Muscle of back (tissue), 11 donors: ENCODE results near the gene MRPS7. TPM values are rescaled to one million over a fixed set of nuclear protein-coding genes. Genes with fewer than 3 reads are reported as not detected.
"Not testable (repeated sequence)": the region's sequence is repeated elsewhere in the genome, so short reads cannot be mapped to it uniquely, and the experiment has no call there.

Source experiments
- DNase-seq, 3 donors: peaks; one replicate each; pipeline versions ENCODE4 v3.0.0 to v3.0.0-alpha.2; 2013
- polyA plus RNA-seq, 10 donors: library from polyadenylated mRNA; unstranded; fragments of 120-200 nt; gene quantifications; one replicate each; pipeline ENCODE4 v1.2.1, GENCODE V29; 2013; ENCODE audit not compliant: insufficient read length in 10 of 10

Gene MRPS7
- polyA plus RNA-seq, 10 donors, result 54.4 to 65.8 (median 59.8) TPM

- no peak for DNase-seq
These were observed 19.7 kb upstream of the MRPS7 start for GRCh38 chr17:75241996-75242460.

GRCh38 chr17:75242461-75243042 lies 19.1 kb upstream of the MRPS7 start:
- DNase-seq, result no peak

DNA sequence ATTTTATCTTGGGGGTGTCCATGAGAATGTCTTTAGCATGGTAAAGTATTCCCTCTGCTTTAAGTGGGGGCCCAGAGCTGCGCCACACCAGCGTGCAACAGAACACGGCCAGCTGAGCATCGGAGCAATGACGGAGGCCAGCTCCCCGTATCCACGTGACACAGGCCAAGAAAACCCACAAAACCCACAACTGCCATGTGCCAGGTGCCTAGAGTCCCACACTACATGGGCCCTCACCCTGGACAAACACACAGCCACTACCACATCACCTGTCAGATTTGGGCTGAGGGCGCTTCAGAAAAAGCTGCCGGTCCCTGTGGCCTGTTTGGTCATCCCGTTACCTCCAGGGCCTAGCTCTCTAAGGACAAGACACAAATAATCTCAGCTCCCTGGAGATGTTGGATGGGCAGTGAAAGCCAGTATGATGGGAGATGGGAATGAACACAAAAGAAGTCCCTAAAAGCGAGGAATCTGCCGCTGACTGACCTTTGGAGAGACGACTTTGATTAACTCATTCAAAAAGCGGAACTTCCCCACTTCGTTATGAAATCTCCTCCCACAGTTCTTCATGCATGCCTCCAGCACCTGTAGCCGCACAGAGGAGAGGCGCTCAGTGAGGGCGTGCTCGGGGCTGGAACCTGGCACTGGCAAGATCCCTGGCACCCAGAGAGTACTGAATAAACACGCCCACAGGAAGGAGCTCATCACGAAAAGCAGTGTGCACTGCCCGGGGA lies 17.4 kb upstream of the MRPS7 start:
- no peak for DNase-seq

DNA sequence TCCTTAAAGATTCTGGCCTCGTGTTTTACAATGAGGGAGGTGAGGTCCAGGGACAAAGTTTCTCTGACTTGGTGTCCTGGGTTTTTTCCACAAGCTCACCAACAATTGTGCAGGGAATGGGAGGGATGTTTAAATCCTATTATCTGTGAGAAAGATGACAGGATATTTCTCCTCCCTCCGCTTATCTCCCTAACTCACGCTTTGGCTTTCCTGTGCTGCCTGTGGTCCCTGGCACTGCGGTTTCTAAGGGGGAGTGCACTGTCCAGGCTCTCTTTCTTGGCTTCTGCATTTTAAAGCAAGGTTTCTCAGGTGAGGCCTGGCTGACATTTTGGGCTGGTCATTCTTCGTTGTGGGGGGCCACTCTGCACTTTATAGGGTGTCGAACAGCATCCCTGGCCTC lies 16.7 kb upstream of the MRPS7 start:
- DNase-seq, result no peak

- DNase-seq, result no peak
These were observed 15.3 kb upstream of the MRPS7 start for GRCh38 chr17:75246404-75246803.

GRCh38 chr17:75249564-75249963 lies 12.1 kb upstream of the MRPS7 start:
- DNase-seq, result no peak

GRCh38 chr17:75250009-75250471 lies 11.6 kb upstream of the MRPS7 start:
- DNase-seq, result peak in 1 of 3 donors; percentile 39

DNA sequence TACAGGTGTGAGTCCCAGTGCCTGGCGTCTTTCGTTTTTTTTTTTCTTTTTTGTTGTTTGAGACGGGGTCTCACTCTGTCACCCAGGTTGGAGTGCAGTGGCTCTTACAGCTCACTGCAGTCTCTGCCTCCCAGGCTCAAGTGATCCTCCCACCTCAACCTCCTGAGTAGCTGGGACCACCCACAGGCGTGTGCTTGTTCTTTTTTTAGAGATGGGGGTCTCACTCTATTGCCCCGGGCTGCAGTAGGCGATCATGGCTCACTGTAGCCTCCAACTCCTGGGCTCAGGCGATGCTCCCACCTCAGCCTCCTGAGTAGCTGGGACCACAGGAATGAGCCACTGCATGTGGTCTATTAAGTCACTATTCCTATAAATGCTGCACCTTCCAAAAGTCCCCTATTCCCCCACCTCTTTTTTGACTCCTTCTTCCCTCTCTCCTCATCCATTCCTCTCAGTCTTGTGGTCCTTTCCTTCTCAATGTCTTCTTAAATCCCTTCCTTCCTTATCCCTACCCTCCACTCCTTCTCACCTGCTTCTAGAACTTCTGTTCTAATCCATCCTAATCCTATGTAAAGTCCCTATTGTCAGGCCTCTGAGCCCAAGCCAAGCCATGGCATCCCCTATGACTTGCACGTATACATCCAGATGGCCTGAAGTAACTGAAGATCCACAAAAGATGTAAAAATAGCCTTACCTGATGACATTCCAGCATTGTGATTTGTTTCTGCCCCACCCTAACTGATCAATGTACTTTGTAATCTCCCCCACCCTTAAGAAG lies 9.5 kb upstream of the MRPS7 start:
- no peak for DNase-seq

DNA sequence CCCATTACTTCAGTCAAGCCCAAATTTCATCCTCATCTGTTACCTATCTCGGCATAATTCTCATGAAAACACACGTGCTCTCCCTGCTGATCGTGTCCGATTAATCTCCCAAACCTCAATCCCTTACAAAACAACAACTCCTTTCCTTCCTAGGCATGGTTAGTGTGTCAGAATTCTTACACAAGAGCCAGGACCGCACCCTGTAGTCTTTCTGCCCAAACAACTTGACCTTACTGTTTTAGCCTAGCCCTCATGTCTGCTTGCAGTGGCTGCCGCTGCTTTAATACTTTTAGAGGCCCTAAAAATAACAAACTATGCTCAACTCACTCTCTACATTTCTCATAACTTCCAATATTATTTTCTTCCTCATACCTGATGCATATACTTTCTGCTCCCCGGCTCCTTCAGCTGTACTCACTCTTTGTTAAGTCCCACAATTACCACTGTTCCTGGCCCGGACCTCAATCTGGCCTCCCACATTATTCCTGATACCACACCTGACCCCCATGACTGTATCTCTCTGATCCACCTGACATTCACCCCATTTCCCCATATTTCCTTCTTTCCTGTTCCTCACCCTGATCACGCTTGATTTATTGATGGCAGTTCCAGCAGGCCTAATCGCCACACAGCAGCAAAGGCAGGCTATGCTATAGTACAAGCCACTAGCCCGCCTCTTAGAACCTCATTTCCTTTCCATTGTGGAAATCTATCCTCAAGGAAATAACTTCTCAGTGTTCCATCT lies 5.6 kb upstream of the MRPS7 start:
- not testable (repeated sequence) for DNase-seq

- not testable (repeated sequence) for DNase-seq
These were observed 4.5 kb upstream of the MRPS7 start for GRCh38 chr17:75257228-75257627.

DNA sequence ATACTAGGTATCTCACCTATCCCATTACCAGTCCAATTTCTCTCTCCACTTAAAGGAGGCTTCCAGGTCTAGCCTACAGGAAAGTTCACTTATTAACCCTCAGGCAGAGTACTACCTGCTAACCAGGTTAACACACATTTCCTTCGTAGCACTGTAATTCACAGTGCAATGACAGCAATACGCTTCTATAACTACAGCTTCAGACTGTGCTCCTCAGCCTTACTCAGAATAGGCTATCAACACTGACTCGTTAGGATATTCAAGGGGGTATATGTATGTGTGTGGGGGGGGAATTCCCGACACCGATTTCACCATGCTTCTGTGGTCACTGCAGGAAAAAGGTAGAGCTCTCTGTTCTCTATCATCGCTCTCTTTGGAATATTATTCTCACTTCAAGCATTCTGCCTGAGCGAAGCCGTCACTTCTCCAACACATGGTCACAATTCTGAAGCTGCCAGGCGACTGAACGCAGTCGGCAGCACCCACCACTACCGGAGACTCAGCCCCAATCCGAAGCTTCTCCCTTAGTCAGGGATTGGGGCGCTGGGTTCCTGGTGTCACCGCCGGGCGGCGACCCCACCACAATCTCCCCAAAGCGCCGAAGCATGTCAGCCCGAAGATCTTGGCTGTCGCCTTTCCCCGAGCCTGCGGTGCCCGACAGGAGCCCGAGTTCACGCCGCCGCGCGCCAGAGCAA lies 891 bp upstream of the MRPS7 start:
- no peak for DNase-seq

DNA sequence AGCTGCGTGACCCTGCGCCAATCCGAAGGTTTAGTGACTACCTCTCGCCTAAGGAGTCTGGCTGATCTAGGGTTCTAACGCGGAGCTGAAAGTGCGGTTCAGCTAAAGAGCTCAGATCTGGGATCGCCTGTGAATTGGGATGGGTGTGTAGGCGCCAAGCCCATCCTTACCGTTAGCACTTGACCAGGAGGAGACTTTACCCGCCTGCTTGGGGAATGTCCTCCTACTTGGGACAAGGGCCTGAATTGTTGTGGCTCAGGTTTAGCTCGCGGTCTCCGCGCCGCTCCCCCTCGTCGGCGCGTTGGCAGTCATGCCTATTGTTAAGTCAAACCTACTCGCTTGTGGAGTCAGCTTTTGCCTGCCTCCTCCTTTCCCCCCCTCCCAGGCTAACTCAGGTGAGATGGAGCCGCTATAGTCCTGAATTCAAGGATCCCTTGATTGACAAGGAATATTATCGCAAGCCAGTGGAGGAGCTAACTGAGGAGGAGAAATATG lies 480 bp downstream of the MRPS7 start:
- peak in 1 of 3 donors; percentile 39 for DNase-seq

- no peak for DNase-seq
These were observed 1.4 kb downstream of the MRPS7 start for GRCh38 chr17:75263055-75263454.

DNA sequence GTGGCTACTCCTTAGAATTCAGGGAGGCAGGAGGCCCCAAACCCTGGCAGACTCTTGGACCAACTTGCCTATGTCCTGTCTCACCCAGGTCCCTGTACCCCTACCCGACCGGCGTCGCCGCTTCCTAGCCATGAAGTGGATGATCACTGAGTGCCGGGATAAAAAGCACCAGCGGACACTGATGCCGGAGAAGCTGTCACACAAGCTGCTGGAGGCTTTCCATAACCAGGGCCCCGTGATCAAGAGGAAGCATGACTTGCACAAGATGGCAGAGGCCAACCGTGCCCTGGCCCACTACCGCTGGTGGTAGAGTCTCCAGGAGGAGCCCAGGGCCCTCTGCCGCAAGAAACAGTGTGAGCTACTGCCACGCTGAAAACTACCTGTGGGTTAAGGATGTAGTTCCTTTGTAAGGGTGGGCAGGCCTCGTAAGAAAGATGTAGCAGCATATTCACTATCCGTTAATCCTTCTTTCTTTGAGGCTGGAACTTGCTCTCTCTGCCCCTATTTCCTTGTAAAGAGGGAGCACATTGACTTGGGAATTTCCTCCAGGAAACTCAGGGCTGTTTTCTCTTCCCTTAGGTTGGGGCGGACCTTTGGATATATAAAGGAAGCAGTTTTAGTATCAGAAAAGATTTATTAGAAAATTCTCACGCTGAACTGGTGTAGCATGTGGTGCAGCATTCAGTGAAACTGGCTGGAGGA lies 4.1 kb downstream of the MRPS7 start:
- no peak for DNase-seq

DNA sequence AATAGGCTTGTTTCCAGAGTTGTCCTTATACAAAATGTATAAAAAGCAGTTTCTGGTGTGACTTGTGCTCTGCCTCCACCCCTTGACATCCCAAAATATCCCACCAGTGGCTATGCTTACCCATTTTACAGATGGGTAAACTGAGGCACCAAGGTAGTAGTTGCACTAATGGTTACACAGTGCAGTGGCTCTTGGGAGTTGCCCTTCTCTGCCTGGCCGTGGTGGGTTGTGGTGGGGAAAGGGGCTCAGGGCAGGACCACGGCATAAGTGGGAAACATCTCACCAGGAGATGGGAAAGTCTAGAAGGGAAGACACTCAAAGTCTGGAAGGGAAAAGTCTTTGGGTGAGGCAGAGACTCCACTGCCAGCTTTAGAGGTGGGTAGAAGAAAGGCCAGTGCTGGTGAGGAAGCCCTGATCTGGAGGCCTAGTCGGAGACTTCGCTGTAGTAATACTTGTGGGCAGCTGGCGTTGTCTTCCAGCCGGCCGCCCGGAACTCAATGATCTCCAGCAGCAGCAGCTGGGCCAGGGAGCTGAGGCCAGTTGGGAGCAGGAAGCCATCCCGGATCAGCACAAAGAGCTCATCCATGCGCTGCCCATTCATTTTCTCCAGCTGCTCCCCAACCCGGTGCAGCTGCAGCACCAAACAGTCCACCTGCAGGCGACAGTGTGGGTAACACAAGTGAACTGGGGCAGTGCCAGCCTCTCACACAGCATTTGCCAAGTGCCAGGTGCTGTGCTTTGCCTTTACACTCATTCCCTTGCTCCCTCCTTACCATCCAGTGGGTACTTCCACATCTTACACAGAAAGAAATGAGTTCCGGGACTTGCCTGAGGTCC lies 4.9 kb downstream of the MRPS7 start:
- peak in 2 of 3 donors; percentile 23 to 49 for DNase-seq

- DNase-seq, result no peak
These were observed 5.4 kb downstream of the MRPS7 start for GRCh38 chr17:75267153-75267410.

DNA sequence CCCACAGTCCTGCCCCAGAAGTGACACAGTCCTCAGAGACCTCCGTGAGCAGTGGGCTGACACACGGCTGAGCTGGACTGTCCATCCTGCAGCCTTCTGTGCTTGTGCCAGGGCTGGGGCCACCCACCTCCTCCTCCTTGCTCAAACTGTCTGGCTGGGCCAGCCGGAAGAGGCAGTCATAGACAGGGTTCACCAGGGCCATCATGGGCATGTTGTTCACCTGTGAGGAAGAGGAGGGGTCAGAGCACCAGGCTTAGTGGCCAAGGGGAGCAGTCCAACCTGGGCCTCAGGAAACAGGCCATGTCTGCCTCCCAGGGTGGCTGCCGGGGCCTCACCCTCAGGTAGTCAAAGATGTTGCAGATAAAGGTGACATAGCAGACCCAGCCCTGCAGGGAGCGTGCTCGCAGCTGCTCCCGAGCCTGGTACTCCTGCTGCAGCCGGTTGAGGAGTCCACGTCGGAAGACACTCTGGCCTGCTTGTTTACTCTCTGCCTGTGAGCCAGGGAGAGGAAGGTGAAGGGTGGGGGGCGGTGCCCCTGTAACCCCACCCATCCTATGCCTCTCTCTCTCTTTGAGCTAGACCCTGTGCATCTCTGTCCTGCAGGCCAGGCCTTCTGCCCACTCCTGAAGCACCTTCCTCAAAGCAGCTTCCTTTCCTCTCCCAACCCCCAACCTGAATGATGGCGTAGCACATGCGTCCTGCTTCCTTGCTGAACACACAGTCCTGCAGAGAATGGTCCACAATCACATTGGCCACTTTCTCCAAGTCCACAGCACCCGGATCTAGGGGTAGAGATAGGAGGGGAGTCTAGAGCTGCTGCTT lies 5.9 kb downstream of the MRPS7 start:
- no peak for DNase-seq

DNA sequence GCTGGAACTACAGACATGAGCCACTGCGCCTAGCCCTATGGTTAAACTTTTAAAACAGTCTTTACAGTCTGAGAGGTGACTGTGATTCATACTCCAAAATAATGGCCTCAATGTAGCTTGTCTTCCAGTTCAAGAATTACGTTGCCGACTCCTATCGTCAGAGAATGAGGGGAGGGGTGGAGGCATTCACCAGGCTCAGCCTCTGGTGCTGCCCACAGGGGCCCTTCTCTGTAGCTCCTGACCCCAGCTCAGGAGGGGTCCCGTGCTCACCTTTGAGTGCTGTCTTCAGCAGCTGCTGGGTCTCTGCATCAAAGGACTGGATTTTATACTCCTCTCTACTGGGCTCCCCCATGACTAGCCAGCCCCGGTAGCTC lies 8.2 kb downstream of the MRPS7 start:
- DNase-seq, result no peak
